Measurements from ENCODE around the gene WWC2.

WWC2 gene

DNA sequence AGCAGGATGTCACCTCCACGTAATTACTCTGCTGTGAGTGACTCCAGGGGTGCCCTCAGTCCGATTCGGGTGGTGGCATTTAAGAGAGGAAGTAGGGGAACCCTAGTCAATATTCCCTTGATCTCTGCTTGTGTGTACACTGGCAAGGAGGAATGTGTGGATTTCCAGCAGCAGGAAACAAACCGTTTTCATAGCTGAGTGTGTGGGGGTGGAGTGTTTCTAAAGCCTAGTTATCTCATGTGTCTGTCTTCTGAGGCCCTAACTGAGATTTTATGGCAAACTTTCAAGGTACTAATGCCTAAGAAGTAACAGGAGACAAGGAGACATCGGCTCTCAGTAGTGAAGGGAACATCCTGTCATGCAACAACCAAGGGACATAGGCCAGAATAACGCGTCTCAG is 229.8 kb downstream of the WWC2 start:
- TF ChIP-seq EZH2 (IDR thresholded peaks at IDR 0.05; ENCODE audit: borderline replicate concordance, low read depth, low read length, severe bottlenecking): no peak
- Histone ChIP-seq H3K4me1 (ENCODE audit: insufficient read depth, low read length) (no peaks in the 10 kb centered on the region), H3K4me2 (ENCODE audit: insufficient read depth, low read length) (no peak overlapping the region), H3K36me3 (ENCODE audit: insufficient read depth, low read length) (no peaks in the 10 kb centered on the region), H3K9ac (ENCODE audit: low read depth, low read length) (no peak overlapping the region), H3K79me2 (ENCODE audit: insufficient read depth, low read length) (no peaks in the 10 kb centered on the region), H2AFZ (ENCODE audit: low read depth, low read length) (no peak overlapping the region), H3K27ac (ENCODE audit: low read length) (no peak overlapping the region), H3K27me3 (ENCODE audit: insufficient read depth, low read length, poor library complexity) (no peaks in the 10 kb centered on the region), H4K20me1 (ENCODE audit: insufficient read depth, low read length) (no peaks in the 10 kb centered on the region), H3K9me3 (ENCODE audit: insufficient read depth, low read length, severe bottlenecking) (no peaks in the 10 kb centered on the region), H3K4me3 (ENCODE audit: low read depth in 1 of 2, low read length in 2 of 2) (no peak overlapping the region)
- DNase-seq (no peak), ATAC-seq (ENCODE audit: insufficient read depth, low read depth) (no peak)

DNA sequence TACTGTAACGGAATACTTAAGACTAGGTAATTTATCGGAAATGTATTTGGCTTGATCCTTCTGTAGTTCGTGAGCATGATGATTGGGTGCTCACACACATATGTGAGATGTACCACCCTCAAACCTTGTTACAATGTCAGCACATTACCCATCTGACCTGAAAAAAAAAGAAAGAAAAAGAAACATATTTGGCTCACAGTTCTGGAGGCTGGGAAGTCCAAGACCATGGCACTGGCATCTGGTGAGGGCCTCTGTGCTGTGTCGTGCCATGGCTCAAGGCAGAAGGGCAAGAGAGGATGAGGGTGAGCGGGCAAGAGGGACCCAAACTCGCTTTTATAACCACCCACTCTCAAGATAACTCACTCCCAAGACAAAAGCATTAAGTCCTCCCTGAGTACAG is 230.2 kb downstream of the WWC2 start:
- H3K27me3 ChIP-seq (ENCODE audit: insufficient read depth, low read length, poor library complexity): no peaks in the 10 kb centered on the region
- H2AFZ ChIP-seq (ENCODE audit: low read depth, low read length): no peak overlapping the region
- H3K4me2 ChIP-seq (ENCODE audit: insufficient read depth, low read length): no peak overlapping the region
- no peak overlapping the region for H3K9ac ChIP-seq (ENCODE audit: low read depth, low read length)
- no peaks in the 10 kb centered on the region for H4K20me1 ChIP-seq (ENCODE audit: insufficient read depth, low read length)
- TF ChIP-seq, protein P1, sequence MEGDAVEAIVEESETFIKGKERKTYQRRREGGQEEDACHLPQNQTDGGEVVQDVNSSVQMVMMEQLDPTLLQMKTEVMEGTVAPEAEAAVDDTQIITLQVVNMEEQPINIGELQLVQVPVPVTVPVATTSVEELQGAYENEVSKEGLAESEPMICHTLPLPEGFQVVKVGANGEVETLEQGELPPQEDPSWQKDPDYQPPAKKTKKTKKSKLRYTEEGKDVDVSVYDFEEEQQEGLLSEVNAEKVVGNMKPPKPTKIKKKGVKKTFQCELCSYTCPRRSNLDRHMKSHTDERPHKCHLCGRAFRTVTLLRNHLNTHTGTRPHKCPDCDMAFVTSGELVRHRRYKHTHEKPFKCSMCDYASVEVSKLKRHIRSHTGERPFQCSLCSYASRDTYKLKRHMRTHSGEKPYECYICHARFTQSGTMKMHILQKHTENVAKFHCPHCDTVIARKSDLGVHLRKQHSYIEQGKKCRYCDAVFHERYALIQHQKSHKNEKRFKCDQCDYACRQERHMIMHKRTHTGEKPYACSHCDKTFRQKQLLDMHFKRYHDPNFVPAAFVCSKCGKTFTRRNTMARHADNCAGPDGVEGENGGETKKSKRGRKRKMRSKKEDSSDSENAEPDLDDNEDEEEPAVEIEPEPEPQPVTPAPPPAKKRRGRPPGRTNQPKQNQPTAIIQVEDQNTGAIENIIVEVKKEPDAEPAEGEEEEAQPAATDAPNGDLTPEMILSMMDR (IDR thresholded peaks at IDR 0.05; ENCODE audit: borderline replicate concordance, extremely low read depth, low read length, poor library complexity, severe bottlenecking): no peak
- ATAC-seq (ENCODE audit: insufficient read depth, low read depth) (no peak), DNase-seq (no peak)
- H3K4me3 ChIP-seq (ENCODE audit: low read depth in 1 of 2, low read length in 2 of 2): no peak overlapping the region
- H3K27ac ChIP-seq (ENCODE audit: low read length): no peak overlapping the region
- no peaks in the 10 kb centered on the region for H3K36me3 ChIP-seq (ENCODE audit: insufficient read depth, low read length)
- H3K9me3 ChIP-seq (ENCODE audit: insufficient read depth, low read length, severe bottlenecking): no peaks in the 10 kb centered on the region
- H3K79me2 ChIP-seq (ENCODE audit: insufficient read depth, low read length): no peaks in the 10 kb centered on the region
- no peaks in the 10 kb centered on the region for H3K4me1 ChIP-seq (ENCODE audit: insufficient read depth, low read length)

DNA sequence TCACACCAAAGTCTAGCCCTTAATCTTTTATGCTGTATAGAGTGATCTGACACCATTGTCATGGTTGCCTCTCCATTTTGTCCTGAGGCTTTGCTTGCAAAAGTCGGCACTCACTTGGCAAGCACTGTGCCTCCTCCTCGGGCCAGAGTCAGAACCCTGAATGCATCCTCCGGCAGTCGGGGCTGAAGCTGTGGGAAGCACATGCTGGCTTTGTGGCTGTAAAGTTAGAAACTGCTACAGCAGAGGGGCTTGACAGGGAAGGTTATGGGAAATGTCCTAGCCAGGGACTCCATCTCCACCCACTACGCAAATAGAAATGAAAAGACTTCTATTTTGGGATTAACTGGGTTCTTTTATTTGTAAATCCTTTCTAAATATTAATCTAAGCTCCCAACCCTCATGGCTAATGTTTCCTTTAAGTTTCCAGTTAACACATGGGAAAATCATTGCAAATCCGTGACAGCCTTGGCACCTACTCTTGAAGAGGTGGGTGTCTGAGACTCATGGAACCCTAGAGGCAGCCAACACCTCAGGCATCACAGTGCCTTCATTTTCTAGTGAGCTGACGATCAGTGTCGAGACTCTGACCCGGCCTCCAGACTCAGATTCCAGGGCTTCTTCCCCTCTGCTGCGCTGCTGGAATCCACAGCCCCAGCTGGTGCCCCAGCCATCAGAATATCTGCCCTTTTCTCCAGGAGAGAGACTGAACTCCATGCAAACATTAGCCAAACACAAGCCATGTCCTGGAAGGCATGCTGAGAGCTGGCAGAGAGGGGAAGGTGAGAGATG is 231.1 kb downstream of the WWC2 start:
- TF ChIP-seq, protein P1 (IDR thresholded peaks at IDR 0.05; ENCODE audit: borderline replicate concordance, extremely low read depth, low read length, poor library complexity, severe bottlenecking): no peak
- TF ChIP-seq EZH2 (IDR thresholded peaks at IDR 0.05; ENCODE audit: borderline replicate concordance, low read depth, low read length, severe bottlenecking): no peak
- Histone ChIP-seq H3K4me2 (ENCODE audit: insufficient read depth, low read length) (no peak overlapping the region), H3K4me3 (ENCODE audit: low read depth in 1 of 2, low read length in 2 of 2) (no peak overlapping the region), H3K27me3 (ENCODE audit: insufficient read depth, low read length, poor library complexity) (no peaks in the 10 kb centered on the region), H2AFZ (ENCODE audit: low read depth, low read length) (no peak overlapping the region), H3K36me3 (ENCODE audit: insufficient read depth, low read length) (no peaks in the 10 kb centered on the region), H4K20me1 (ENCODE audit: insufficient read depth, low read length) (no peaks in the 10 kb centered on the region), H3K27ac (ENCODE audit: low read length) (no peak overlapping the region), H3K9me3 (ENCODE audit: insufficient read depth, low read length, severe bottlenecking) (no peaks in the 10 kb centered on the region), H3K9ac (ENCODE audit: low read depth, low read length) (no peak overlapping the region), H3K4me1 (ENCODE audit: insufficient read depth, low read length) (no peaks in the 10 kb centered on the region), H3K79me2 (ENCODE audit: insufficient read depth, low read length) (no peaks in the 10 kb centered on the region)
- DNase-seq (no peak), ATAC-seq (ENCODE audit: insufficient read depth, low read depth) (no peak)

DNA sequence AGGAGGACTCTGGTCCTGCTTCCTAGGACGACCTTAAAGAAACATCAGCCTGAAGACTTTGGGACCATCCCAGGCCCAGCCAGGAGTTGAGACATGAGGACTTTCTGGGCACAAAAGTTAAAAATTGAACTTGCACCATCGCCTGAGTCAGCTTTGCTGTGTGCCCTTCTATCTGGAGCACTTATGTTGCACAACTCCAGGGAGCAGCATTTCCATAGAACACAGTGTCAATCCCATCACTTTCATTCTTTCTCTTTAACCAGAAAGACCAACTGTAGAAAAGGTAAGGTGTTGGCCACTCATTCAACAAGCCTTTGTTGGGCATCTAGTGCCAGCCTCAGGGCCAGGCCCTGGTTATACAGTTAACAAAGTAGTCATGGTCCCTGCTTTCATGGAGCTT is 231.8 kb downstream of the WWC2 start:
- Histone ChIP-seq H3K4me3 (ENCODE audit: low read depth in 1 of 2, low read length in 2 of 2) (no peak overlapping the region), H3K9ac (ENCODE audit: low read depth, low read length) (no peak overlapping the region), H4K20me1 (ENCODE audit: insufficient read depth, low read length) (no peaks in the 10 kb centered on the region), H3K9me3 (ENCODE audit: insufficient read depth, low read length, severe bottlenecking) (no peaks in the 10 kb centered on the region), H3K4me2 (ENCODE audit: insufficient read depth, low read length) (no peak overlapping the region), H3K79me2 (ENCODE audit: insufficient read depth, low read length) (no peaks in the 10 kb centered on the region), H3K4me1 (ENCODE audit: insufficient read depth, low read length) (no peaks in the 10 kb centered on the region), H3K27ac (ENCODE audit: low read length) (no peak overlapping the region), H3K27me3 (ENCODE audit: insufficient read depth, low read length, poor library complexity) (no peaks in the 10 kb centered on the region), H3K36me3 (ENCODE audit: insufficient read depth, low read length) (no peaks in the 10 kb centered on the region), H2AFZ (ENCODE audit: low read depth, low read length) (no peak overlapping the region)
- no peak for ATAC-seq (ENCODE audit: insufficient read depth, low read depth)
- TF ChIP-seq EZH2 (IDR thresholded peaks at IDR 0.05; ENCODE audit: borderline replicate concordance, low read depth, low read length, severe bottlenecking): no peak
- TF ChIP-seq, protein P1 (IDR thresholded peaks at IDR 0.05; ENCODE audit: borderline replicate concordance, extremely low read depth, low read length, poor library complexity, severe bottlenecking): no peak
- no peak for DNase-seq
